ENCODE data around the gene DNA2. TPM values are rescaled to one million over a fixed set of nuclear protein-coding genes. Genes with fewer than 3 reads are reported as not detected.
A peak's percentile ranks its signal among the peaks of the same experiment; 100 is the strongest.

DNA2 gene
- total and polyA plus RNA-seq, 12 donors = 1.1 to 4.4 (median 2.4) TPM

- Histone ChIP-seq H3K9me3 (no peaks in the 10 kb centered on the region), H3K4me1 (no peaks in the 10 kb centered on the region), H3K27me3 (no peaks in the 10 kb centered on the region), H3K27ac (no peak overlapping the region), H3K4me3 (no peak overlapping the region), H3K36me3 (peaks cover 0 to 96% (median 17%) of the 10 kb centered on the region in 9 donors)
- WGBS, 2 donors = 93 to 97% methylated on average over 6 of the region's 6 CpGs
- ATAC-seq (peak in 1 of 8 donors; percentile 73), DNase-seq (no peak)
- TF ChIP-seq, protein P1, sequence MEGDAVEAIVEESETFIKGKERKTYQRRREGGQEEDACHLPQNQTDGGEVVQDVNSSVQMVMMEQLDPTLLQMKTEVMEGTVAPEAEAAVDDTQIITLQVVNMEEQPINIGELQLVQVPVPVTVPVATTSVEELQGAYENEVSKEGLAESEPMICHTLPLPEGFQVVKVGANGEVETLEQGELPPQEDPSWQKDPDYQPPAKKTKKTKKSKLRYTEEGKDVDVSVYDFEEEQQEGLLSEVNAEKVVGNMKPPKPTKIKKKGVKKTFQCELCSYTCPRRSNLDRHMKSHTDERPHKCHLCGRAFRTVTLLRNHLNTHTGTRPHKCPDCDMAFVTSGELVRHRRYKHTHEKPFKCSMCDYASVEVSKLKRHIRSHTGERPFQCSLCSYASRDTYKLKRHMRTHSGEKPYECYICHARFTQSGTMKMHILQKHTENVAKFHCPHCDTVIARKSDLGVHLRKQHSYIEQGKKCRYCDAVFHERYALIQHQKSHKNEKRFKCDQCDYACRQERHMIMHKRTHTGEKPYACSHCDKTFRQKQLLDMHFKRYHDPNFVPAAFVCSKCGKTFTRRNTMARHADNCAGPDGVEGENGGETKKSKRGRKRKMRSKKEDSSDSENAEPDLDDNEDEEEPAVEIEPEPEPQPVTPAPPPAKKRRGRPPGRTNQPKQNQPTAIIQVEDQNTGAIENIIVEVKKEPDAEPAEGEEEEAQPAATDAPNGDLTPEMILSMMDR (IDR thresholded peaks at IDR 0.05) = no peak
- intact Hi-C loops (cut with DNase I) = no loop called here
These were observed 27.8 kb upstream of the DNA2 start for GRCh38 chr10:68499544-68499943.

DNA sequence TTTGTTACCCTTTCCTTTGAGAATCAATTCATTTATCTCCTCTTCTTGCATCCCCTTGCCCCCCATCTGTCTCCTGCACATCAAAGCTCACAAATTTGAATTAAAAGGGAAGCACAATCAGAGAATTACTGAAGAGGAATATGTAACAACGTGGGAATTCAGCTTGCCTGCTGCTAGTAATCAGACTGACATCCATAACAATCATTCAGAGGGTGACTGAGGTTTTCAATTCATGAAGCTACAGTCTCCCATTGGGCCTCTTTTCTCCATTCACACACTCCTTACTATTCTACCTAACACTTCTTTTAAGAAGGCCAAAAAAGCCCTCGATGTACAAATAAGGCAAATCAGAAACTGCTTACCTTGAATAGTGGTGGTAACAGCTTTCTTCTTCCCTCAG, 24.3 kb upstream of the DNA2 start:
- DNase-seq (no peak), ATAC-seq (no peak)
- TF ChIP-seq, protein P1 (IDR thresholded peaks at IDR 0.05) = no peak
- intact Hi-C loops (cut with DNase I) = no loop called here
- Histone ChIP-seq H3K9me3 (no peaks in the 10 kb centered on the region), H3K36me3 (peaks cover 0 to 97% (median 30%) of the 10 kb centered on the region in 9 donors), H3K27ac (no peak overlapping the region), H3K4me1 (peaks cover 0 to 7% (median 0%) of the 10 kb centered on the region in 9 donors), H3K27me3 (no peaks in the 10 kb centered on the region), H3K4me3 (no peak overlapping the region)
- 34 to 54% methylated on average over 2 of the region's 2 CpGs for WGBS, 2 donors

GRCh38 chr10:68492118-68492517, 20.3 kb upstream of the DNA2 start:
- Histone ChIP-seq H3K4me1 (peaks cover 0 to 7% (median 0%) of the 10 kb centered on the region in 9 donors), H3K4me3 (no peak overlapping the region), H3K36me3 (peaks cover 0 to 98% (median 53%) of the 10 kb centered on the region in 9 donors), H3K27ac (no peak overlapping the region), H3K9me3 (no peaks in the 10 kb centered on the region), H3K27me3 (no peaks in the 10 kb centered on the region)
- ATAC-seq (no peak), DNase-seq (no peak)
- WGBS, 2 donors = 86 to 89% methylated on average over 2 of the region's 2 CpGs
- TF ChIP-seq, protein P1 (IDR thresholded peaks at IDR 0.05) = no peak
- intact Hi-C loops (cut with DNase I) = no loop called here

DNA sequence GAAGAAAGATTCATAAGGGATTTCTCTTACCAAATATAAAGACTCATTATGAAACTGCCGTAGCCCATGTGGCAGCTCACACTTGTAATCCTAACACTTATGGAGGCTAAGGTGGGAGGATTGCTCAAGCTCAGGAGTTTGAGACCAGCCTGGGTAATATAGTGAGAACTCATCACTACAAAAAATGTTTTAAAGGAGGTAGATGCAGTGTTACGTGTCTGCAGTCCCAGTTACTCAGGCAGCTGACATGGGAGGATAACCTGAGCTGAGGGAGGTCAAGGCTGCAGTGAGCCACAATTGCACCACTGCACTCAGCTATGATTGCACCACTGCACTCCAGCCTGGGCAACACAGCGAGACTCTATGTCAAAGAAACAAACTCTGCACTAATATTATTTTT, 18.1 kb upstream of the DNA2 start:
- ATAC-seq (no peak), DNase-seq (no peak)
- H3K27ac ChIP-seq = no peak overlapping the region
- WGBS, 2 donors = 93 to 94% methylated on average over 3 of the region's 3 CpGs
- peaks cover 0 to 7% (median 0%) of the 10 kb centered on the region in 9 donors for H3K4me1 ChIP-seq
- intact Hi-C loops (cut with DNase I) = no loop called here
- H3K36me3 ChIP-seq = peaks cover 0 to 98% (median 72%) of the 10 kb centered on the region in 9 donors
- H3K4me3 ChIP-seq = no peak overlapping the region
- H3K9me3 ChIP-seq = no peaks in the 10 kb centered on the region
- TF ChIP-seq, protein P1 (IDR thresholded peaks at IDR 0.05) = no peak
- H3K27me3 ChIP-seq = no peaks in the 10 kb centered on the region

Data from heart right ventricle (tissue), 16 donors.